ENCODE data around the gene DPCD.
"Not testable (repeated sequence)": the region's sequence is repeated elsewhere in the genome, so short reads cannot be mapped to it uniquely, and the experiment has no call there.

DPCD gene

GRCh38 chr10:101623528-101623927 is 35.4 kb downstream of the DPCD start:
- ATAC-seq = no peak

- ATAC-seq = no peak
Observed at GRCh38 chr10:101624526-101625102, 36.5 kb downstream of the DPCD start.

- no peak for ATAC-seq
Observed at GRCh38 chr10:101625821-101626412, 37.8 kb downstream of the DPCD start.

- no peak for ATAC-seq
Observed at GRCh38 chr10:101629837-101630632, 41.9 kb downstream of the DPCD start.

- no peak for ATAC-seq
Observed at GRCh38 chr10:101630633-101630920, 42.5 kb downstream of the DPCD start.

- ATAC-seq = no peak
Observed at GRCh38 chr10:101631821-101632475, 43.8 kb downstream of the DPCD start.

GRCh38 chr10:101633510-101633909 is 45.4 kb downstream of the DPCD start:
- not testable (repeated sequence) for ATAC-seq

- ATAC-seq = no peak
Observed at GRCh38 chr10:101639141-101639900, 51.2 kb downstream of the DPCD start.

GRCh38 chr10:101643546-101643945 is 55.4 kb downstream of the DPCD start:
- ATAC-seq = no peak

GRCh38 chr10:101644002-101644401 is 55.9 kb downstream of the DPCD start:
- no peak for ATAC-seq

- ATAC-seq = no peak
Observed at GRCh38 chr10:101645659-101646058, 57.5 kb downstream of the DPCD start.

- ATAC-seq = no peak
Observed at GRCh38 chr10:101646364-101646763, 58.2 kb downstream of the DPCD start.

- no peak for ATAC-seq
Observed at GRCh38 chr10:101647255-101647654, 59.1 kb downstream of the DPCD start.

- no peak for ATAC-seq
Observed at GRCh38 chr10:101649525-101650085, 61.5 kb downstream of the DPCD start.

- no peak for ATAC-seq
Observed at GRCh38 chr10:101650863-101651262, 62.7 kb downstream of the DPCD start.

GRCh38 chr10:101651336-101651735 is 63.2 kb downstream of the DPCD start:
- no peak for ATAC-seq

GRCh38 chr10:101653536-101653935 is 65.4 kb downstream of the DPCD start:
- ATAC-seq = no peak

GRCh38 chr10:101655570-101655969 is 67.4 kb downstream of the DPCD start:
- no peak for ATAC-seq

GRCh38 chr10:101656890-101657289 is 68.8 kb downstream of the DPCD start:
- ATAC-seq = no peak

- ATAC-seq = no peak
Observed at GRCh38 chr10:101658975-101659374, 70.9 kb downstream of the DPCD start.
